HepG2 (cell line): ENCODE measurements around the gene RPEL1. TPM values are rescaled to one million over a fixed set of nuclear protein-coding genes. Genes with fewer than 3 reads are reported as not detected.

Experiments
- ARNT2 ChIP-seq: sonication (generic); formaldehyde crosslinking; IDR thresholded peaks from 2 replicates; pipeline ENCODE4 v1.8.0; 2022; ENCODE audit warnings: mild to moderate bottlenecking, low read depth, missing genetic modification reagents, moderate library complexity
- ARNTL ChIP-seq: sonication (generic); formaldehyde crosslinking; IDR thresholded peaks from 2 replicates; pipeline ENCODE4 v1.4.0; 2020; ENCODE audit warnings: mild to moderate bottlenecking, missing genetic modification reagents
- BORCS8-MEF2B ChIP-seq: sonication (generic); formaldehyde crosslinking; IDR thresholded peaks from 2 replicates; pipeline ENCODE4 v1.8.0; 2022; ENCODE audit warnings: mild to moderate bottlenecking, missing genetic modification reagents
- CBX2 ChIP-seq, 2 experiments: fragments of 200-600 bp in 1 of 2; sonication (generic); formaldehyde crosslinking in 1 of 2; IDR thresholded peaks; 2 replicates each; pipeline versions ENCODE4 v1.7.0 to v1.8.1; 2018 to 2022; ENCODE audit warnings: low read depth in 2 of 2, low read length in 1 of 2, mild to moderate bottlenecking in 1 of 2, missing genetic modification reagents in 1 of 2
- EED ChIP-seq: sonication (generic); formaldehyde crosslinking; IDR thresholded peaks from 2 replicates; pipeline ENCODE4 v1.5.0; 2020; ENCODE audit warnings: mild to moderate bottlenecking, missing genetic modification reagents
- FOXA1 ChIP-seq, 2 experiments: fragments of 450-650 bp in 1 of 2; sonication (generic) in 1 of 2; formaldehyde crosslinking in 1 of 2; IDR thresholded peaks; 2 replicates each; pipeline versions ENCODE4 v1.4.0 to v1.6.1; 2016 to 2020; ENCODE audit warnings: missing genetic modification reagents in 1 of 2
- GATA4 ChIP-seq: sonication (generic); IDR thresholded peaks from 2 replicates; pipeline ENCODE4 v1.6.1; 2016; ENCODE audit warnings: antibody characterized with exemption, low read depth, borderline replicate concordance
- HNRNPLL ChIP-seq: fragments of 200-400 bp; formaldehyde crosslinking; IDR thresholded peaks from 2 replicates; pipeline ENCODE4 v1.6.1; 2017; ENCODE audit warnings: mild to moderate bottlenecking, low read depth, low read length; ENCODE audit not compliant: poor library complexity, severe bottlenecking
- MAFF ChIP-seq: IDR thresholded peaks from 2 replicates; pipeline ENCODE4 v1.6.1; 2011; ENCODE audit warnings: low read depth, low read length, improper control_type of control experiment
- MBD4 ChIP-seq: IDR thresholded peaks from 2 replicates; pipeline ENCODE4 v1.6.1; 2012; ENCODE audit warnings: low read length, inconsistent platforms, borderline replicate concordance
- MBNL3 ChIP-seq: fragments of 250-450 bp; sonication (Bioruptor Pico); conservative IDR thresholded peaks from 2 replicates; pipeline ENCODE4 v1.8.0; 2022; ENCODE audit warnings: mild to moderate bottlenecking, inconsistent platforms
- NCOA2 ChIP-seq: sonication (generic); formaldehyde crosslinking; IDR thresholded peaks from 2 replicates; pipeline ENCODE4 v1.8.0; 2022; ENCODE audit warnings: inconsistent platforms
- NCOR1 ChIP-seq: fragments of 200-600 bp; sonication (generic); IDR thresholded peaks from 2 replicates; pipeline ENCODE4 v1.7.0; 2017; ENCODE audit warnings: antibody characterized with exemption, low read length, borderline replicate concordance
- NFE2L1 ChIP-seq: sonication (generic); formaldehyde crosslinking; IDR thresholded peaks from 2 replicates; pipeline ENCODE4 v1.4.0; 2020; ENCODE audit warnings: missing genetic modification reagents, mild to moderate bottlenecking, borderline replicate concordance
- NKX3-1 ChIP-seq: sonication (generic); formaldehyde crosslinking; IDR thresholded peaks from 2 replicates; pipeline ENCODE4 v1.5.0; 2020; ENCODE audit warnings: missing genetic modification reagents
- NR2C2 ChIP-seq: sonication (generic); formaldehyde crosslinking; IDR thresholded peaks from 2 replicates; pipeline ENCODE4 v1.4.0; 2020; ENCODE audit warnings: missing genetic modification reagents, mild to moderate bottlenecking, moderate library complexity, borderline replicate concordance
- RFX1 ChIP-seq: fragments of 450-650 bp; IDR thresholded peaks from 2 replicates; pipeline ENCODE4 v1.6.1; 2017
- SYNCRIP ChIP-seq: fragments of 200-400 bp; formaldehyde crosslinking; IDR thresholded peaks from 2 replicates; pipeline ENCODE4 v1.6.1; 2018; ENCODE audit warnings: mild to moderate bottlenecking, low read depth, low read length; ENCODE audit not compliant: insufficient read depth
- TRIM24 ChIP-seq: sonication (generic); formaldehyde crosslinking; IDR thresholded peaks from 2 replicates; pipeline ENCODE4 v1.8.0; 2022; ENCODE audit warnings: mild to moderate bottlenecking, missing genetic modification reagents
- ZBTB20 ChIP-seq: sonication (generic); formaldehyde crosslinking; IDR thresholded peaks from 2 replicates; pipeline ENCODE4 v1.8.1; 2023; ENCODE audit warnings: missing genetic modification reagents, low read depth, mild to moderate bottlenecking, borderline replicate concordance
- ZMYM4 ChIP-seq: sonication (generic); formaldehyde crosslinking; IDR thresholded peaks from 2 replicates; pipeline ENCODE4 v1.8.1; 2023; ENCODE audit warnings: mild to moderate bottlenecking, missing genetic modification reagents
- ZNF138 ChIP-seq: sonication (generic); formaldehyde crosslinking; IDR thresholded peaks from 2 replicates; pipeline ENCODE4 v1.5.0; 2020; ENCODE audit warnings: mild to moderate bottlenecking, low read depth, missing genetic modification reagents
- ZNF264 ChIP-seq: sonication (generic); formaldehyde crosslinking; IDR thresholded peaks from 2 replicates; pipeline ENCODE4 v1.4.0; 2020; ENCODE audit warnings: missing genetic modification reagents
- ZNF33B ChIP-seq: sonication (generic); formaldehyde crosslinking; IDR thresholded peaks from 2 replicates; pipeline ENCODE4 v1.5.1; 2020; ENCODE audit warnings: mild to moderate bottlenecking, missing genetic modification reagents
- ZNF530 ChIP-seq: sonication (generic); formaldehyde crosslinking; IDR thresholded peaks from 2 replicates; pipeline ENCODE4 v1.5.0; 2020; ENCODE audit warnings: low read depth, mild to moderate bottlenecking, missing genetic modification reagents
- ZNF552 ChIP-seq: sonication (generic); formaldehyde crosslinking; IDR thresholded peaks from 2 replicates; pipeline ENCODE4 v1.9.0; 2022; ENCODE audit warnings: missing genetic modification reagents, mild to moderate bottlenecking, borderline replicate concordance
- ZNF589 ChIP-seq: sonication (generic); formaldehyde crosslinking; conservative IDR thresholded peaks from 2 replicates; pipeline ENCODE4 v1.8.0; 2022; ENCODE audit warnings: mild to moderate bottlenecking, moderate library complexity, missing genetic modification reagents
- ZNF781 ChIP-seq: sonication (generic); formaldehyde crosslinking; IDR thresholded peaks from 2 replicates; pipeline ENCODE4 v1.5.1; 2020; ENCODE audit warnings: borderline replicate concordance, mild to moderate bottlenecking, missing genetic modification reagents; ENCODE audit errors: not compliant biosample characterization
- polyA plus RNA-seq, 8 experiments: library from polyadenylated mRNA; depleted of rRNA in 3 of 8; stranded (reverse) in 7 of 8; unstranded in 1 of 8; fragments of >200 nt; fragmentation: Illumina TruSeq in 4 of 8; extraction: Trizol in 4 of 8; gene quantifications; 2 replicates each; pipeline versions ENCODE4 v1.2.1 to v1.2.3, GENCODE V29; 2011 to 2016; ENCODE audit warnings: low read depth in 4 of 8, missing spikeins in 1 of 8, mixed read lengths in 1 of 8; ENCODE audit not compliant: insufficient read depth in 1 of 8
- total RNA-seq, 5 experiments: library from RNA; depleted of rRNA; stranded (reverse); fragments of >200 nt; fragmentation: Illumina TruSeq; extraction: Trizol; gene quantifications; 2 replicates each; pipeline ENCODE4 v1.2.3, GENCODE V29; 2016; ENCODE audit warnings: low read depth in 1 of 5
- TF ChIP-seq, protein P1 (sequence below): sonication (generic); formaldehyde crosslinking; IDR thresholded peaks from 2 replicates; pipeline ENCODE4 v1.9.0; 2021; ENCODE audit warnings: missing genetic modification reagents, mild to moderate bottlenecking, borderline replicate concordance
- TF ChIP-seq, protein P2 (sequence below): sonication (generic); formaldehyde crosslinking; IDR thresholded peaks from 2 replicates; pipeline ENCODE4 v1.5.0; 2020; ENCODE audit warnings: mild to moderate bottlenecking, missing genetic modification reagents

Gene RPEL1
- total and polyA plus RNA-seq, 2 of the 13 experiments (the other 11 are each of a cell fraction or from before 2014, with no cell fraction given): 0.04 to 0.07 TPM

DNA sequence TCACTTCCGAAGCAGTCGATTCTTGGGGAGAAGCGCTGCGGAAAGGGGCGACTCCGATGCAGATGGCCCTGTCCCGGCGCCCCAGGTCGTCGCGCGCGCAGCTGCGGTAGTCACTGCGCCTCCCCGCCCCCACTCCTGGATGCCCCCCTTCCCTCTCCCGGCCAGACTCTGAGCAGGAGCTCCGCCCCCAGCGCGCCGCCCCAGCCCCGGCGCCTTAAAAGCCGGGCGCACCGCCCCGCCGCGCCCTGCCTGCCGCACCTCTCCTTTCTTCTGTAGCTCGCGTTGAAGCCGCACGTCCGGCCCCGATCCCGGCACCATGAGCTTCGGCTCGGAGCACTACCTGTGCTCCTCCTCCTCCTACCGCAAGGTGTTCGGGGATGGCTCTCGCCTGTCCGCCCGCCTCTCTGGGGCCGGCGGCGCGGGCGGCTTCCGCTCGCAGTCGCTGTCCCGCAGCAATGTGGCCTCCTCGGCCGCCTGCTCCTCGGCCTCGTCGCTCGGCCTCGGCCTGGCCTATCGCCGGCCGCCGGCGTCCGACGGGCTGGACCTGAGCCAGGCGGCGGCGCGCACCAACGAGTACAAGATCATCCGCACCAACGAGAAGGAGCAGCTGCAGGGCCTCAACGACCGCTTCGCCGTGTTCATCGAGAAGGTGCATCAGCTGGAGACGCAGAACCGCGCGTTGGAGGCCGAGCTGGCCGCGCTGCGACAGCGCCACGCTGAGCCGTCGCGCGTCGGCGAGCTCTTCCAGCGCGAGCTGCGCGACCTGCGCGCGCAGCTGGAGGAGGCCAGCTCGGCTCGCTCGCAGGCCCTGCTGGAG is 31.4 kb downstream of the RPEL1 start, which contains the start of gene INA (continued):
- TF ChIP-seq FOXA1 (IDR thresholded peaks at IDR 0.05) (no peak), FOXA1 (CRISPR knock-in tag; IDR thresholded peaks at IDR 0.05) (no peak), ARNTL (CRISPR knock-in tag) (no peak), ZNF552 (CRISPR knock-in tag) (no peak), CBX2 (IDR thresholded peaks at IDR 0.05; ENCODE audit: low read depth, low read length) (no peak), CBX2 (CRISPR knock-in tag; IDR thresholded peaks at IDR 0.05; ENCODE audit: low read depth) (no peak), TRIM24 (CRISPR knock-in tag) (no peak), MAFF (no peak), NFE2L1 (no peak), ZNF589 (CRISPR knock-in tag) (no peak), NCOR1 (no peak), MBNL3 (CRISPR knock-in tag) (no peak), BORCS8-MEF2B (CRISPR knock-in tag) (no peak), ZNF33B (no peak), NKX3-1 (CRISPR knock-in tag) (no peak), ZMYM4 (no peak), EED (no peak), HNRNPLL (peak; percentile 77), ZNF264 (no peak), SYNCRIP (no peak), ZNF530 (CRISPR knock-in tag) (no peak), NR2C2 (no peak), ZNF138 (no peak), ARNT2 (CRISPR knock-in tag) (peak; percentile 51; the same call in 1 of the 2 replicates), NCOA2 (CRISPR knock-in tag) (no peak), ZNF781 (CRISPR knock-in tag) (no peak), MBD4 (no peak), ZBTB20 (CRISPR knock-in tag) (no peak), RFX1 (no peak), GATA4 (no peak)
- TF ChIP-seq, protein P1, sequence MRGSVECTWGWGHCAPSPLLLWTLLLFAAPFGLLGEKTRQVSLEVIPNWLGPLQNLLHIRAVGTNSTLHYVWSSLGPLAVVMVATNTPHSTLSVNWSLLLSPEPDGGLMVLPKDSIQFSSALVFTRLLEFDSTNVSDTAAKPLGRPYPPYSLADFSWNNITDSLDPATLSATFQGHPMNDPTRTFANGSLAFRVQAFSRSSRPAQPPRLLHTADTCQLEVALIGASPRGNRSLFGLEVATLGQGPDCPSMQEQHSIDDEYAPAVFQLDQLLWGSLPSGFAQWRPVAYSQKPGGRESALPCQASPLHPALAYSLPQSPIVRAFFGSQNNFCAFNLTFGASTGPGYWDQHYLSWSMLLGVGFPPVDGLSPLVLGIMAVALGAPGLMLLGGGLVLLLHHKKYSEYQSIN (CRISPR knock-in tag): no peak
- TF ChIP-seq, protein P2, sequence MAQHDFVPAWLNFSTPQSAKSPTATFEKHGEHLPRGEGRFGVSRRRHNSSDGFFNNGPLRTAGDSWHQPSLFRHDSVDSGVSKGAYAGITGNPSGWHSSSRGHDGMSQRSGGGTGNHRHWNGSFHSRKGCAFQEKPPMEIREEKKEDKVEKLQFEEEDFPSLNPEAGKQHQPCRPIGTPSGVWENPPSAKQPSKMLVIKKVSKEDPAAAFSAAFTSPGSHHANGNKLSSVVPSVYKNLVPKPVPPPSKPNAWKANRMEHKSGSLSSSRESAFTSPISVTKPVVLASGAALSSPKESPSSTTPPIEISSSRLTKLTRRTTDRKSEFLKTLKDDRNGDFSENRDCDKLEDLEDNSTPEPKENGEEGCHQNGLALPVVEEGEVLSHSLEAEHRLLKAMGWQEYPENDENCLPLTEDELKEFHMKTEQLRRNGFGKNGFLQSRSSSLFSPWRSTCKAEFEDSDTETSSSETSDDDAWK (CRISPR knock-in tag): no peak
